Measurements from ENCODE around the gene SLC43A3. TPM values are rescaled to one million over a fixed set of nuclear protein-coding genes. Genes with fewer than 3 reads are reported as not detected.

Gene SLC43A3
- total RNA-seq, 2 experiments from 2014 or later, result 268 to 333 TPM

DNA sequence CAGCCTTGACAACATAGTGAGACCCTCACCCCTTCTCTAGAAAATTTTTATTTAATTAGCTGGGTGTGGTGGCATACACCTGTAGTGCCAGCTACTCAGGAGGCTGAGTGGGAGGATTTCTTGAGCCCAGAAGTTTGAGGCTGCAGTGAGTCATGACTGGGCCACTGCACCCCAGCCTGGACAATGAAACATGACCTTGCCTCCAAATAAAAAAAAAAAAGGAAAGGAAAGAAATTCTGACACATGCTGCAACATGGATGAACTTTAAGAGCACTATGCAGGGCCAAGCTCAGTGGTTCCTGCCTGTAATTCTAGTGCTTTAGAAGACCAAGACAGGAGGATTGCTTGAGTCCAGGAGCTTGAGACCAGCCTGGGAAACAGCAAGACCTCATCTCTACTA lies 8.8 kb downstream of the SLC43A3 start:
- CTCF ChIA-PET, result interaction anchor here (0.6 to 1.9 kb wide), 5 partner anchors 10 to 189 kb away, joined by 3 to 6 read pairs (median 3); partner anchors contain the start of gene RTN4RL2
- Mint-ChIP-seq H3K4me3 (no peak overlapping the region), H3K27ac (no peak overlapping the region), H3K27me3 (no peaks in the 10 kb centered on the region), H3K36me3 (ENCODE audit: low read depth) (peaks cover 92% of the 10 kb centered on the region), H3K4me1 (peaks cover 77% of the 10 kb centered on the region), H3K9me3 (ENCODE audit: low read depth) (no peaks in the 10 kb centered on the region)
- intact Hi-C loops (cut with DNase I, micrococcal nuclease), result no loop called here
- ATAC-seq (no peak), DNase-seq (no peak)
- POLR2A ChIA-PET, result interaction anchor here (0.8 kb wide), 1 partner anchor 24 kb away, joined by 3 read pairs; no protein-coding TSS in a partner anchor

DNA sequence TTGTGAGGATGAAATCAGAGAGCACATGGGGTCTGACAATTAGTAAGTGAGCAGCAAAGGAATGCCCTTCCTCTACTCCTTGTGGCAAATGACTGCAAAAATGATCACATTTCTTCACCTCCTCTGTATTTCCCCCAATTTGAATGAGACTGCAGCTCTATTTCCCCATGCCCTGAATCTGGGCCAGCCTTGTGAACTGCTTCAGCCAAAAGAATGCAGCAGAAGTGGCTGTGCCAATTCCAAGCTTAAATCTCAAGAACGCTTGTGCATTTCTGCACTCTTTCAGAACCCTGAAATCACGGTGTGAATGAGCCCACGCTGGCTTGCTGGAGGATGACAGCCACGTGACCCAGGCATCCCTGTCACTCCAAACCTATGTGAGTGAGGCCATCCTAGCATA lies 9.9 kb downstream of the SLC43A3 start:
- H3K36me3 Mint-ChIP-seq (ENCODE audit: low read depth), result peaks cover 88% of the 10 kb centered on the region
- peaks cover 72% of the 10 kb centered on the region for H3K4me1 Mint-ChIP-seq
- no peak for ATAC-seq
- ChIA-PET POLR2A (no interaction called here), CTCF (interaction anchor here (1.3 to 1.9 kb wide), 3 partner anchors 11 to 110 kb away, joined by 3 to 6 read pairs (median 4); no protein-coding TSS in a partner anchor)
- intact Hi-C loops (cut with DNase I, micrococcal nuclease), result no loop called here
- no peak overlapping the region for H3K27ac Mint-ChIP-seq
- H3K9me3 Mint-ChIP-seq (ENCODE audit: low read depth), result no peaks in the 10 kb centered on the region
- no peak overlapping the region for H3K4me3 Mint-ChIP-seq
- DNase-seq, result no peak
- H3K27me3 Mint-ChIP-seq, result no peaks in the 10 kb centered on the region

DNA sequence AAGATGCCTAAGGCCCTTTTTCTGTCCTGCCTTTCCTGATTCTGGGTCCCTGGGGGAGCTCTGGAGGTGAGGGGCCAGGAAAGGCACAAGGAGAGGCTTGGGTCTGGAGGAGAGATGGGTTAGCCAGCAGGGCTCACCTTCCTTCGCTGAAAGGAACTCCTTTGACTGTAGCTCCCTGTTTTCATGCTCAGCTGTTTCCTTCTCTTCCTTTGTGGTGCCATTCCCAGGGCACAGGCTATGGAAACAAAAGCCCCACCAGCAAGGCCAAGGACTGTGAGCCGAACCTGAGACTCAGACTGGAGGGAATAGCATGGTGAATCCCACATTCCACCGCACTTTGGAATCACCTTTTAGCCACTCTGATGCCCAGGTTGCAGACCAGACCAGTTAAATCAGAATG lies 10.5 kb downstream of the SLC43A3 start:
- POLR2A ChIA-PET, result no interaction called here
- ATAC-seq (no peak), DNase-seq (no peak)
- no peak overlapping the region for H3K4me3 Mint-ChIP-seq
- peaks cover 68% of the 10 kb centered on the region for H3K4me1 Mint-ChIP-seq
- H3K36me3 Mint-ChIP-seq (ENCODE audit: low read depth), result peaks cover 86% of the 10 kb centered on the region
- H3K27ac Mint-ChIP-seq, result no peak overlapping the region
- no peaks in the 10 kb centered on the region for H3K9me3 Mint-ChIP-seq (ENCODE audit: low read depth)
- CTCF ChIA-PET, result interaction anchor here (1.3 kb wide), 2 partner anchors 20 to 110 kb away, joined by 3 to 4 read pairs; no protein-coding TSS in a partner anchor
- H3K27me3 Mint-ChIP-seq, result no peaks in the 10 kb centered on the region
- intact Hi-C loops (cut with DNase I, micrococcal nuclease), result no loop called here

DNA sequence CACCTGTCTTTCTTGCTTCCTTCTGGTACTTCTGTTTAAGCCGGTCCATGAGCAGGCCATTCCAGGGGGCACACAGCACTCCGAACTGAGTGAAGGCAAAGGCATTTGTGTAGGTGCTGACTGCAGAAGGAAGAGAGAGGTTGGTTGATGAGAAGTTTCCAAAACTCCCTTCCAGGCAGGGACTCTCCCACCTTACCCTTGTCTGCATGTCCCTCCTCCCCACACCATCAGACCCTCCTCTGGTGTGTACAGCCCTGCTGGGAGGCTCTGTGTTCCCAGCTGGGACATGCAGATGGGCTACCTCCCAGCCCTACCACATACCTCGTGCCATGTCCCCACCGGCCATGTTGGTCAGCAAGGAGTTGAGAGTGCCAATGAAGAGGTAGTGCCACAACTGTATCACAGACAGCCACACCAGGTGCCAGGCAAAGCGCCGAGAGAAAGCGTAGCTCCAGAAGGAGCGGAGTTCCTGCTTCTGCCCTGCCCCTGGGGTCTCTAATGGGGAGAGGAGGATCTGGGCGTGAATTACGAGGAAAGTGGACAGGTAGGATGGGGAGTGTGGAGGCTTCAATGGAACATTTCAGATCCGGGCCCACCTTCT lies 12.2 kb downstream of the SLC43A3 start:
- POLR2A ChIA-PET, result no interaction called here
- Mint-ChIP-seq H3K4me1 (peaks cover 60% of the 10 kb centered on the region), H3K27ac (peak overlapping the region; percentile 9), H3K9me3 (ENCODE audit: low read depth) (no peaks in the 10 kb centered on the region), H3K36me3 (ENCODE audit: low read depth) (peaks cover 81% of the 10 kb centered on the region), H3K4me3 (no peak overlapping the region), H3K27me3 (no peaks in the 10 kb centered on the region)
- CTCF ChIA-PET, result no interaction called here
- ATAC-seq (peak; percentile 52), DNase-seq (no peak)
- intact Hi-C loops (cut with DNase I, micrococcal nuclease), result no loop called here

DNA sequence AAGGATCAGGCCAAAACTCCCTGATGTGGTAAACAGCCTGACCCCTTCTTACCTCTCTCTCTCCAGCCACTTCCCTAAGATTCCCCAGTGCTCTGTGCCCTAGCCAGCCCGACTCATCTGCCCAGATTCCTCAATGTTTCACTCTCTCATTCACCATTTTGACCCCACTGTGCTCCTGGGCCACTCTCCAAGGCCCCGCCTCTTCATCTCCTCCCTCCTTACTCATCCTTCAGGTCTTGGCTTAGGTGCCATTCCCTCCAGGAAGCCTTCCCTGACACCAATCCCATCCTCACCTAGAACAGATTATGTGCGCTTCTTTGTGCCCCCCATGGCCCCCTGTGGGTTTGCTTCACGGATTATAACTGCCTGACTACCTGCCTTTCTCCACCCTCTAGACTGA lies 13.2 kb downstream of the SLC43A3 start:
- intact Hi-C loops (cut with DNase I, micrococcal nuclease), result no loop called here
- ATAC-seq (no peak), DNase-seq (no peak)
- CTCF ChIA-PET, result interaction anchor here (0.7 kb wide), 1 partner anchor 14 kb away, joined by 3 read pairs; no protein-coding TSS in a partner anchor
- H3K4me3 Mint-ChIP-seq, result no peak overlapping the region
- peaks cover 83% of the 10 kb centered on the region for H3K36me3 Mint-ChIP-seq (ENCODE audit: low read depth)
- POLR2A ChIA-PET, result no interaction called here
- no peaks in the 10 kb centered on the region for H3K9me3 Mint-ChIP-seq (ENCODE audit: low read depth)
- H3K4me1 Mint-ChIP-seq, result peaks cover 63% of the 10 kb centered on the region
- H3K27me3 Mint-ChIP-seq, result no peaks in the 10 kb centered on the region
- H3K27ac Mint-ChIP-seq, result peak overlapping the region; percentile 49

DNA sequence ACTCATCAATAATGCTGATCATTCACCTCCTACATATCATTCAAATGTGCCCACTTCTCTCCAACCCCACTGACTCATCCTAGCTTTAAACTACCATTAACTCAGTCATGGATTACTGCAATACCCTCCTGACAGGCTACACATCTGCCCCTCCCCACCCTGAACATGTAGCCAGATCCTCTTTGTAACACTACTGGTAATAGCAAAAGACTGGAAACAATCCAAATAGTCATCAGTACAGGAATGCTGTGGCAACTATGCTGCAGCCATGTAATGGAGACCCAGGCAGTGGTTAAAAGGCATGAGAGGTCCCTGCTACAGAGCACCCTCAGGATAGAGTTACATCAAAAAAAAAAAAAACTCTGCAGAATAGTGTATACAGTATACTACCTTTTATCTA lies 16.6 kb downstream of the SLC43A3 start:
- CTCF ChIA-PET, result no interaction called here
- Mint-ChIP-seq H3K36me3 (ENCODE audit: low read depth) (peaks cover 85% of the 10 kb centered on the region), H3K27ac (peak overlapping the region; percentile 48), H3K4me1 (peaks cover 77% of the 10 kb centered on the region), H3K9me3 (ENCODE audit: low read depth) (no peaks in the 10 kb centered on the region), H3K27me3 (no peaks in the 10 kb centered on the region), H3K4me3 (no peak overlapping the region)
- DNase-seq (no peak), ATAC-seq (no peak)
- POLR2A ChIA-PET, result no interaction called here
- intact Hi-C loops (cut with DNase I, micrococcal nuclease), result no loop called here

DNA sequence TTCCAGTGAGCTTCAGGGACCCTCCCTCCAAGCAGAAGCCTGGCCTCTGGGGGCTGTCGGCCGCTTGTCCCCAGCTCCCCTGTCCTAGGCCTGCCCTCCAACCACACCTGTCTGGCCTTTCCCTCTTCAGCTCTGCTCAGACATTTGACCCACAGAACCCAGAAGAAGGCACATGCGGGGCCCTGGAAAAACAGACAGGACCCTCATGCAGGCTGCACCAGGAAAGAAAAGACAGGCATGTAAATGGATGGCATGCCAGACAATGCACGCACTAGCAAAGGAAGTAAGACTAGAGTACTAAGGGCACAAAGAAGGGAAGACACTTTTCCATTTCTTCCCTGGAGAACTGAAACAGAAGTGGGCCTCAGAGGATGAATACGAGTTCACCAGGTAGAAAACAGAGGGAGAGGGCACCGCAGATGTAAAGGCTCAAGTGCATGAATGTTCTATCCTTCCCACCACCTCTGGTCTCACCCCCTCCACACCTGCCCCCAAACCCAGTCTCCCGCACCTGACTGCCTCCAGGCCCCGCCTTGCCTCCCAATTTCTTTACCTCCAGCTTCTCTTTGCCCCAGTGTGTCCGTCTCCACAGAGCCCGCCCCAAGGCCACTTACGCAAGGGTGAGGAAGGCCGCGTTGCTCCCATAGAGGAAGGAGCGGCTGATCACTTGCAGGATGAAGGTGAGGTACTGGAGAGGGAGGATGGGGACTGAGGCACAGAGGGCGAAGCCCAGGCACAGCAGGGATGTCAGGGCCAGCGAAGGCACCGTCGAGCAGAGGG lies 17.4 kb downstream of the SLC43A3 start:
- no peaks in the 10 kb centered on the region for H3K27me3 Mint-ChIP-seq
- intact Hi-C loops (cut with DNase I, micrococcal nuclease), result loop anchor here in 1 of 2 experiments (5.0 kb wide), 1 partner anchor 248 kb away; the partner anchor contains the start of gene CLP1
- H3K4me1 Mint-ChIP-seq, result peaks cover 74% of the 10 kb centered on the region
- H3K36me3 Mint-ChIP-seq (ENCODE audit: low read depth), result peaks cover 83% of the 10 kb centered on the region
- ChIA-PET CTCF (interaction anchor here (1.2 kb wide), 1 partner anchor 48 kb away, joined by 3 read pairs; no protein-coding TSS in a partner anchor), POLR2A (interaction anchor here (1.1 kb wide), 1 partner anchor 9 kb away, joined by 3 read pairs; no protein-coding TSS in a partner anchor)
- ATAC-seq (no peak), DNase-seq (no peak)
- peak overlapping the region; percentile 15 for H3K27ac Mint-ChIP-seq
- H3K4me3 Mint-ChIP-seq, result no peak overlapping the region
- no peaks in the 10 kb centered on the region for H3K9me3 Mint-ChIP-seq (ENCODE audit: low read depth)

DNA sequence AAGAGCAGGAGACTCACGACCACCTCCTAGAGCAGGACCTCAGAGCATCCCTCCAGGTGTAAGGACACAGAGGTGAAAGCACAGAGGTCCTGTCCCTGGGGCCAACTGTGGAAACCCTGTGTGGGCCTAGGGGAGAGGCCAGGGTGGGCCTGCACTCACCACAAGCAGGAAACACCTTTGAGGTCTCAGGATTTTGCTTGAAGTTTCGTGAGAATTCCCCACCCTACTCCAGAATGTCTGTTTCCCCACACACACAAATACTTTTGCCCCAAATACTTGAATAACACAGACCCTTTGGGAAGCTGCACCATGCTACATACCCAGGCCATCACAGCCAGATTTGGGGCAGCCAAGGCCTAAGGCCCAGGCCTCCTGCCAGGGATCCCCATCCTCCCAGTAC lies 18.1 kb downstream of the SLC43A3 start:
- ChIA-PET POLR2A (interaction anchor here (1.1 kb wide), 1 partner anchor 9 kb away, joined by 3 read pairs; no protein-coding TSS in a partner anchor), CTCF (interaction anchor here (1.2 kb wide), 1 partner anchor 49 kb away, joined by 3 read pairs; no protein-coding TSS in a partner anchor)
- ATAC-seq (no peak), DNase-seq (no peak)
- Mint-ChIP-seq H3K9me3 (ENCODE audit: low read depth) (no peaks in the 10 kb centered on the region), H3K4me1 (peaks cover 73% of the 10 kb centered on the region), H3K27ac (peak overlapping the region; percentile 15), H3K27me3 (no peaks in the 10 kb centered on the region), H3K4me3 (no peak overlapping the region), H3K36me3 (ENCODE audit: low read depth) (peaks cover 79% of the 10 kb centered on the region)
- intact Hi-C loops (cut with DNase I, micrococcal nuclease), result loop anchor here in 1 of 2 experiments (5.0 kb wide), 1 partner anchor 249 kb away; the partner anchor contains the start of gene CLP1

DNA sequence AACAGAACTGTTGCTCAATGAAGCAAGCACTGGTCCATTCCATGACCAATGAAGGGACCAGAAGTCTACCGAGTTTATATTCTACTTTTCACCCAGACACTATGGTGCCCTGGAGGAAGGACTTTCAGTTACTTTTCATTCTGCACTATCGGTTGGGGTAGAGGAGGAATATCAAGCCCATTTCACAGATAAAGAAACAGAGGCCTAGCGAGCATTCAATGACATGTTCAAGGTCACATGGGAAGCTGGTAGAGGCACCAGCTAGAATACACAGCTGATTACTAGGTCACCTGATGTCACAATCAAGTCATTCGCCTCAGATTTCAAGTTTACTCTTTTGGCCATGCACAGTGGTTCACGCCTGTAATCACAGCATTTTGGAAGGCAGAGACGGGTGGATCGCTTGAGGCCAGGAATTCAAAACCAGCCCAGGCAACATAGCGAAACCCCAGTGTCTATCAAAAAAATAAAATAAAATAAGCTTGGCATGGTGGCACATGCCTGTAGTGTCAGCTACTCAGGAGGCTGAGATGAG lies 18.9 kb downstream of the SLC43A3 start:
- H3K27ac Mint-ChIP-seq, result peak overlapping the region; percentile 77
- ChIA-PET CTCF (interaction anchor here (1.2 kb wide), 1 partner anchor 49 kb away, joined by 3 read pairs; no protein-coding TSS in a partner anchor), POLR2A (no interaction called here)
- intact Hi-C loops (cut with DNase I, micrococcal nuclease), result loop anchor here in 1 of 2 experiments (5.0 kb wide), 1 partner anchor 249 kb away; the partner anchor contains the start of gene CLP1
- H3K4me3 Mint-ChIP-seq, result no peak overlapping the region
- ATAC-seq (no peak), DNase-seq (no peak)
- peaks cover 74% of the 10 kb centered on the region for H3K36me3 Mint-ChIP-seq (ENCODE audit: low read depth)
- H3K27me3 Mint-ChIP-seq, result no peaks in the 10 kb centered on the region
- no peaks in the 10 kb centered on the region for H3K9me3 Mint-ChIP-seq (ENCODE audit: low read depth)
- peaks cover 68% of the 10 kb centered on the region for H3K4me1 Mint-ChIP-seq

DNA sequence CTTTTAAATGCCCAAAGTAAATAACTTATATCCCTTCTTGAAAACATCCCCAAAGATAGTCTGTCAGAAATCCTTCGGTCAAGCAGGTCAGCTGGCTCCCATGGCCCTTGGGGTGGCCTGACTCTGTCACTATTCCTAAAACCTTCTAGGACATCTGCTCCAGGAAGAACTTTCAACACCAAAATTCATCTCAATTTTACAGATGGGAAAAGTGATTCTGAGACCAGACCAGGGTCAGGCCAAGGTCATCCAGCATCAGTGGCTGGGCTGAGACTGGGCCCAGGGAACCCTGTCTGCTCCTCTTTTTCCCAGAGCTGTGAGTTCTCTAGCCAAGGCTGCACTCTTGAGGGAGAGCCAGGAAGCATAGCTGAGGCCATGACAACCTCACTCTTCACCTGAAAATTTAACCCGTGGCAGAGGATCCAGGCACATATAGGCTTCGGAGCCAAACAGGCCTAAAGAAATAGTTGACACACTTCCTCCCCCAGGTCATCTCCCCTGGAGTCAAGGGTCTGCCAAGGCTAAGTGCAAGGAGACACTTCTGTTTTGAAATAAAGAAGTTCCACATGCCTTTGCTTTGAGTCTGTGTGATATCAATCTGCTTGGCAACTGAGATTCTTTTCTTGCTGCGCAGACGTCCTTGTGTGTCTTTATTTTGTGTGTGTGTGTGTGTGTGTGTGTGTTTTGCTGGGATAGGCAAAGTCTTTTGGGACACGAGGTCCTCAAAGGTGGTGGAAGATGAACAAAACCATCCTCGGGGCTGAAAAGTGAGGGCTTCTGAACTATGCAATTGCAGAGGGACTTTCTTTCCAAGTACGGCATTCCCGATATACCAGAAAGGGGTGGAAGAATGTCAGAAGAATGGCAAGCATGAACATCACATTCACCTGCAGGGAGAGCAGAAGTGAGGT lies 19.7 kb downstream of the SLC43A3 start:
- Mint-ChIP-seq H3K27me3 (no peaks in the 10 kb centered on the region), H3K27ac (peak overlapping the region; percentile 77), H3K36me3 (ENCODE audit: low read depth) (peaks cover 74% of the 10 kb centered on the region), H3K4me3 (peak overlapping the region; percentile 18), H3K4me1 (peaks cover 64% of the 10 kb centered on the region), H3K9me3 (ENCODE audit: low read depth) (no peaks in the 10 kb centered on the region)
- intact Hi-C loops (cut with DNase I, micrococcal nuclease), result loop anchor here in 1 of 2 experiments (5.0 kb wide), 1 partner anchor 250 kb away; the partner anchor contains the start of gene CLP1
- ATAC-seq, result no peak
- DNase-seq, result no peak
- POLR2A ChIA-PET, result interaction anchor here (1.4 to 2.8 kb wide), 2 partner anchors 12 to 17 kb away, joined by 3 to 19 read pairs; no protein-coding TSS in a partner anchor
- CTCF ChIA-PET, result interaction anchor here (0.5 to 1.7 kb wide), 9 partner anchors 11 to 132 kb away, joined by 3 to 5 read pairs (median 4); no protein-coding TSS in a partner anchor
